Posterior cingulate gyrus (tissue), 11 donors: ENCODE results near the gene PLA2G2C.
A peak's percentile ranks its signal among the peaks of the same experiment; 100 is the strongest.
"Not testable (repeated sequence)": the region's sequence is repeated elsewhere in the genome, so short reads cannot be mapped to it uniquely, and the experiment has no call there.

Source experiments
- DNase-seq, 10 donors: peaks; one replicate each; pipeline versions ENCODE4 v3.0.0 to v3.0.0-alpha.2; 2020 to 2021; ENCODE audit warnings: mixed read lengths in 3 of 10
- intact Hi-C: fragments of 100-400 bp; cut with DNase I; formaldehyde crosslinking; loops from one replicate; pipeline ENCODE4 v1.15.1; 2023

PLA2G2C gene

GRCh38 chr1:20185834-20186782 lies at the start of gene PLA2G2C, which contains the start of gene UBXN10:
Gene PLA2G2C (minus strand): TSS chr1:20186518. CDS start chr1:20177363, 9,155 bp downstream.
Gene UBXN10 (plus strand): TSS chr1:20186096. CDS start chr1:20190562, 4,466 bp downstream.
- intact Hi-C loops: no loop called here
- peak in 9 of 10 donors; percentile 28 to 94 (median 67) for DNase-seq

GRCh38 chr1:20234788-20235535 lies 48.6 kb upstream of the PLA2G2C start:
- intact Hi-C loops: no loop called here
- DNase-seq: no peak

- peak; percentile 23 to 91 (median 52) for DNase-seq
- intact Hi-C loops: no loop called here
These were observed 47.5 kb upstream of the PLA2G2C start for GRCh38 chr1:20233866-20234265.

- no peak for DNase-seq
- intact Hi-C loops: no loop called here
These were observed 47.1 kb upstream of the PLA2G2C start for GRCh38 chr1:20233394-20233793.

GRCh38 chr1:20232564-20232963 lies 46.2 kb upstream of the PLA2G2C start:
- DNase-seq, intact Hi-C loops: not testable (repeated sequence)

GRCh38 chr1:20229171-20229570 lies 42.9 kb upstream of the PLA2G2C start:
- no peak for DNase-seq
- intact Hi-C loops: no loop called here

GRCh38 chr1:20228314-20228825 lies 42.1 kb upstream of the PLA2G2C start:
- intact Hi-C loops: no loop called here

GRCh38 chr1:20227704-20228103 lies 41.4 kb upstream of the PLA2G2C start:
- intact Hi-C loops: no loop called here
- no peak for DNase-seq

More at GRCh38 chr1:20228314-20228825, 42.1 kb upstream of the PLA2G2C start:
- peak in 8 of 10 donors; percentile 26 to 91 (median 48) for DNase-seq

- DNase-seq: no peak
- intact Hi-C loops: no loop called here
These were observed 38.2 kb upstream of the PLA2G2C start for GRCh38 chr1:20224546-20224945.

GRCh38 chr1:20223551-20224419 lies 37.5 kb upstream of the PLA2G2C start:
- DNase-seq: no peak
- intact Hi-C loops: no loop called here

GRCh38 chr1:20223106-20223505 lies 36.8 kb upstream of the PLA2G2C start:
- no peak for DNase-seq
- intact Hi-C loops: no loop called here

GRCh38 chr1:20220036-20220435 lies 33.7 kb upstream of the PLA2G2C start:
- DNase-seq: no peak
- intact Hi-C loops: no loop called here

GRCh38 chr1:20219053-20219452 lies 32.7 kb upstream of the PLA2G2C start:
- intact Hi-C loops: loop anchor here (10.0 kb wide), 1 partner anchor 146 kb away; no protein-coding TSS in a partner anchor
- not testable (repeated sequence) for DNase-seq

GRCh38 chr1:20216574-20216973 lies 30.3 kb upstream of the PLA2G2C start:
- intact Hi-C loops: loop anchor here (10.0 kb wide), 1 partner anchor 148 kb away; no protein-coding TSS in a partner anchor

GRCh38 chr1:20215716-20216115 lies 29.4 kb upstream of the PLA2G2C start:
- DNase-seq: no peak
- intact Hi-C loops: loop anchor here (10.0 kb wide), 1 partner anchor 149 kb away; no protein-coding TSS in a partner anchor

More at GRCh38 chr1:20216574-20216973, 30.3 kb upstream of the PLA2G2C start:
- no peak for DNase-seq

- DNase-seq: peak; percentile 41 to 95 (median 64)
- intact Hi-C loops: loop anchor here (2.0 to 10.0 kb wide), 2 partner anchors 152 to 280 kb away; no protein-coding TSS in a partner anchor
These were observed 26.5 kb upstream of the PLA2G2C start for GRCh38 chr1:20212685-20213331.

- intact Hi-C loops: loop anchor here (2.0 to 10.0 kb wide), 2 partner anchors 153 to 281 kb away; no protein-coding TSS in a partner anchor
- DNase-seq: no peak
These were observed 25.9 kb upstream of the PLA2G2C start for GRCh38 chr1:20212085-20212684.

GRCh38 chr1:20211511-20211931 lies 25.2 kb upstream of the PLA2G2C start:
- intact Hi-C loops: loop anchor here (10.0 kb wide), 1 partner anchor 153 kb away; no protein-coding TSS in a partner anchor
- DNase-seq: no peak
